ENCODE data around the gene PCNX4. TPM values are rescaled to one million over a fixed set of nuclear protein-coding genes. Genes with fewer than 3 reads are reported as not detected.

The PCNX4 gene
- total and polyA plus RNA-seq, 4 donors = 14.3 to 104 (median 34.3) TPM

GRCh38 chr14:60114881-60115280, 23.2 kb downstream of the PCNX4 start:
- no peak for TF ChIP-seq CTCF (IDR thresholded peaks at IDR 0.05; ENCODE audit: control extremely low read depth, extremely low read depth)
- H3K9ac ChIP-seq (ENCODE audit: insufficient read depth in 1 of 2, low read length in 2 of 2) = no peak overlapping the region
- peaks cover 9 to 36% (median 25%) of the 10 kb centered on the region in 4 donors for H3K36me3 ChIP-seq (ENCODE audit: control insufficient read depth in 4 of 4, insufficient read depth in 4 of 4, low read length in 4 of 4)
- H3K27me3 ChIP-seq (ENCODE audit: control insufficient read depth in 3 of 3, insufficient read depth in 3 of 3, low read length in 2 of 3) = no peaks in the 10 kb centered on the region
- ATAC-seq (ENCODE audit: insufficient read depth, low FRiP score) (no peak), DNase-seq (no peak)
- 48 to 51% methylated on average over 1 of the region's 1 CpG for WGBS, 2 donors
- no peaks in the 10 kb centered on the region for H3K9me3 ChIP-seq (ENCODE audit: control insufficient read depth in 4 of 4, insufficient read depth in 3 of 4, low read length in 3 of 4)
- H3K4me3 ChIP-seq = no peak overlapping the region
- no peak overlapping the region for H3K27ac ChIP-seq (ENCODE audit: low read depth in 1 of 2, low read length in 1 of 2)
- H3K4me1 ChIP-seq (ENCODE audit: control insufficient read depth in 5 of 5, insufficient read depth in 5 of 5, low read length in 5 of 5) = peaks cover 0 to 2% (median 0%) of the 10 kb centered on the region in 5 donors

GRCh38 chr14:60116181-60116580, 24.5 kb downstream of the PCNX4 start:
- no peak for TF ChIP-seq CTCF (IDR thresholded peaks at IDR 0.05; ENCODE audit: control extremely low read depth, extremely low read depth)

GRCh38 chr14:60125918-60126317, 34.2 kb downstream of the PCNX4 start:
- Histone ChIP-seq H3K4me3 (no peak overlapping the region), H3K36me3 (ENCODE audit: control insufficient read depth in 4 of 4, insufficient read depth in 4 of 4, low read length in 4 of 4) (peaks cover 16 to 71% (median 47%) of the 10 kb centered on the region in 4 donors), H3K9me3 (ENCODE audit: control insufficient read depth in 4 of 4, insufficient read depth in 3 of 4, low read length in 3 of 4) (peaks cover 0 to 4% (median 0%) of the 10 kb centered on the region in 4 donors), H3K27ac (ENCODE audit: low read depth in 1 of 2, low read length in 1 of 2) (no peak overlapping the region), H3K4me1 (ENCODE audit: control insufficient read depth in 5 of 5, insufficient read depth in 5 of 5, low read length in 5 of 5) (no peaks in the 10 kb centered on the region), H3K27me3 (ENCODE audit: control insufficient read depth in 3 of 3, insufficient read depth in 3 of 3, low read length in 2 of 3) (no peaks in the 10 kb centered on the region), H3K9ac (ENCODE audit: insufficient read depth in 1 of 2, low read length in 2 of 2) (no peak overlapping the region)
- ATAC-seq (ENCODE audit: insufficient read depth, low FRiP score) (no peak), DNase-seq (no peak)
- no peak for TF ChIP-seq CTCF (IDR thresholded peaks at IDR 0.05; ENCODE audit: control extremely low read depth, extremely low read depth)

More at GRCh38 chr14:60116181-60116580, 24.5 kb downstream of the PCNX4 start:
- peaks cover 0 to 2% (median 0%) of the 10 kb centered on the region in 5 donors for H3K4me1 ChIP-seq (ENCODE audit: control insufficient read depth in 5 of 5, insufficient read depth in 5 of 5, low read length in 5 of 5)
- H3K9me3 ChIP-seq (ENCODE audit: control insufficient read depth in 4 of 4, insufficient read depth in 3 of 4, low read length in 3 of 4) = no peaks in the 10 kb centered on the region
- no peak overlapping the region for H3K27ac ChIP-seq (ENCODE audit: low read depth in 1 of 2, low read length in 1 of 2)
- H3K4me3 ChIP-seq = no peak overlapping the region
- H3K9ac ChIP-seq (ENCODE audit: insufficient read depth in 1 of 2, low read length in 2 of 2) = no peak overlapping the region
- no peaks in the 10 kb centered on the region for H3K27me3 ChIP-seq (ENCODE audit: control insufficient read depth in 3 of 3, insufficient read depth in 3 of 3, low read length in 2 of 3)
- H3K36me3 ChIP-seq (ENCODE audit: control insufficient read depth in 4 of 4, insufficient read depth in 4 of 4, low read length in 4 of 4) = peaks cover 6 to 33% (median 25%) of the 10 kb centered on the region in 4 donors
- 62 to 79% methylated on average over 4 of the region's 4 CpGs for WGBS, 2 donors
- DNase-seq (no peak), ATAC-seq (ENCODE audit: insufficient read depth, low FRiP score) (no peak)

- no peak for TF ChIP-seq CTCF (IDR thresholded peaks at IDR 0.05; ENCODE audit: control extremely low read depth, extremely low read depth)
- H3K27me3 ChIP-seq (ENCODE audit: control insufficient read depth in 3 of 3, insufficient read depth in 3 of 3, low read length in 2 of 3) = no peaks in the 10 kb centered on the region
- 94 to 97% methylated on average over 2 of the region's 2 CpGs for WGBS, 2 donors
- H3K27ac ChIP-seq (ENCODE audit: low read depth in 1 of 2, low read length in 1 of 2) = no peak overlapping the region
- peaks cover 0 to 19% (median 10%) of the 10 kb centered on the region in 4 donors for H3K36me3 ChIP-seq (ENCODE audit: control insufficient read depth in 4 of 4, insufficient read depth in 4 of 4, low read length in 4 of 4)
- DNase-seq (no peak), ATAC-seq (ENCODE audit: insufficient read depth, low FRiP score) (no peak)
- H3K9ac ChIP-seq (ENCODE audit: insufficient read depth in 1 of 2, low read length in 2 of 2) = no peak overlapping the region
- no peaks in the 10 kb centered on the region for H3K9me3 ChIP-seq (ENCODE audit: control insufficient read depth in 4 of 4, insufficient read depth in 3 of 4, low read length in 3 of 4)
- no peak overlapping the region for H3K4me3 ChIP-seq
- no peaks in the 10 kb centered on the region for H3K4me1 ChIP-seq (ENCODE audit: control insufficient read depth in 5 of 5, insufficient read depth in 5 of 5, low read length in 5 of 5)
Observed at GRCh38 chr14:60133487-60133886, 41.8 kb downstream of the PCNX4 start.

All from lung (tissue), 12 donors.